GM19328 (cell line): ENCODE results near the gene JMJD7.
A peak's percentile ranks its signal among the peaks of the same experiment; 100 is the strongest.
"Not testable (repeated sequence)": the region's sequence is repeated elsewhere in the genome, so short reads cannot be mapped to it uniquely, and the experiment has no call there.

ENCODE experiments used
- ATAC-seq: cut with Tn5 transposase; IDR thresholded peaks from one replicate; pipeline ENCODE4 v1.9.1; 2021; ENCODE audit warnings: mild to moderate bottlenecking, moderate library complexity; ENCODE audit not compliant: unreplicated experiment

JMJD7 gene

GRCh38 chr15:41819455-41820050 lies 8.3 kb upstream of the JMJD7 start:
- ATAC-seq: no peak

- ATAC-seq: no peak
These were observed 7.0 kb upstream of the JMJD7 start for GRCh38 chr15:41820791-41821423.

GRCh38 chr15:41821831-41822230 lies 6.1 kb upstream of the JMJD7 start:
- no peak for ATAC-seq

GRCh38 chr15:41822471-41822870 lies 5.4 kb upstream of the JMJD7 start:
- ATAC-seq: no peak

GRCh38 chr15:41822957-41823356 lies 4.9 kb upstream of the JMJD7 start:
- ATAC-seq: no peak

- ATAC-seq: no peak
These were observed 4.4 kb upstream of the JMJD7 start for GRCh38 chr15:41823502-41823901.

GRCh38 chr15:41824062-41824745 lies 3.7 kb upstream of the JMJD7 start:
- ATAC-seq: no peak

GRCh38 chr15:41825145-41825544 lies 2.7 kb upstream of the JMJD7 start:
- no peak for ATAC-seq

GRCh38 chr15:41825572-41826535 lies 2.0 kb upstream of the JMJD7 start:
- no peak for ATAC-seq

GRCh38 chr15:41827290-41827879 lies 507 bp upstream of the JMJD7 start:
- ATAC-seq: peak; percentile 7

- no peak for ATAC-seq
These were observed 882 bp downstream of the JMJD7 start for GRCh38 chr15:41828807-41829141.

GRCh38 chr15:41829959-41830646 lies 2.2 kb downstream of the JMJD7 start:
- no peak for ATAC-seq

- ATAC-seq: not testable (repeated sequence)
These were observed 3.4 kb downstream of the JMJD7 start for GRCh38 chr15:41831291-41831690.

GRCh38 chr15:41832208-41832607 lies 4.3 kb downstream of the JMJD7 start:
- no peak for ATAC-seq

- no peak for ATAC-seq
These were observed 5.0 kb downstream of the JMJD7 start for GRCh38 chr15:41832875-41833274.

GRCh38 chr15:41834096-41834495 lies 6.2 kb downstream of the JMJD7 start:
- no peak for ATAC-seq

GRCh38 chr15:41836073-41836472 lies 8.2 kb downstream of the JMJD7 start:
- no peak for ATAC-seq

GRCh38 chr15:41836713-41837454 lies 9.0 kb downstream of the JMJD7 start:
- no peak for ATAC-seq

- ATAC-seq: no peak
These were observed 10.6 kb downstream of the JMJD7 start, which contains the start of gene PLA2G4B for GRCh38 chr15:41838400-41838897. Gene PLA2G4B (plus strand): TSS chr15:41838847. CDS start chr15:41838914, 67 bp downstream.
